SH-SY5Y (cell line): ENCODE data around the gene ZDHHC22.

Experiments used
- GATA2 ChIP-seq: IDR thresholded peaks from 2 replicates; pipeline ENCODE4 v1.6.1; 2011; ENCODE audit warnings: mild to moderate bottlenecking, low read depth, low read length
- GATA3 ChIP-seq: IDR thresholded peaks from 2 replicates; pipeline ENCODE4 v1.6.1; 2011; ENCODE audit warnings: low read depth, mild to moderate bottlenecking, low read length, moderate library complexity

- no peak for TF ChIP-seq GATA2
- TF ChIP-seq GATA3: no peak
Observed at GRCh38 chr14:77143071-77143470, 1.5 kb upstream of the ZDHHC22 start.
